Activated CD4-positive, alpha-beta T cell treated with anti-CD3 and anti-CD28 coated beads, Interleukin-2, amount 10 ng/mL, durations not matched to agents 24 days and 14 days (primary cell): ENCODE measurements around the gene GLRX3. TPM values are rescaled to one million over a fixed set of nuclear protein-coding genes. Genes with fewer than 3 reads are reported as not detected.

ENCODE experiments used
- DNase-seq: peaks from one replicate; pipeline ENCODE4 v3.0.0; 2022
- H3K27ac Mint-ChIP-seq: one replicate; pipeline ENCODE4 v1.8.0; 2022; ENCODE audit warnings: mild to moderate bottlenecking, mixed read lengths
- H3K27me3 Mint-ChIP-seq: one replicate; pipeline ENCODE4 v1.8.0; 2022; ENCODE audit warnings: mixed read lengths
- H3K36me3 Mint-ChIP-seq: one replicate; pipeline ENCODE4 v1.8.0; 2022; ENCODE audit warnings: low read depth, mild to moderate bottlenecking, mixed read lengths
- H3K4me1 Mint-ChIP-seq: one replicate; pipeline ENCODE4 v1.8.0; 2021; ENCODE audit warnings: mixed read lengths
- H3K4me3 Mint-ChIP-seq: one replicate; pipeline ENCODE4 v1.8.0; 2022; ENCODE audit warnings: mild to moderate bottlenecking, moderate library complexity, mixed read lengths
- H3K9me3 Mint-ChIP-seq: one replicate; pipeline ENCODE4 v1.8.0; 2021; ENCODE audit warnings: mixed read lengths
- intact Hi-C: fragments of 100-400 bp; cut with micrococcal nuclease; formaldehyde crosslinking; loops from one replicate; pipeline ENCODE4 v1.15.1; 2023
- total RNA-seq: library from RNA; stranded (reverse); gene quantifications from 2 replicates; pipeline ENCODE4 v1.2.3, GENCODE V29; 2022

GLRX3 gene
- total RNA-seq, 1 donor from 2014 or later = 136 TPM

DNA sequence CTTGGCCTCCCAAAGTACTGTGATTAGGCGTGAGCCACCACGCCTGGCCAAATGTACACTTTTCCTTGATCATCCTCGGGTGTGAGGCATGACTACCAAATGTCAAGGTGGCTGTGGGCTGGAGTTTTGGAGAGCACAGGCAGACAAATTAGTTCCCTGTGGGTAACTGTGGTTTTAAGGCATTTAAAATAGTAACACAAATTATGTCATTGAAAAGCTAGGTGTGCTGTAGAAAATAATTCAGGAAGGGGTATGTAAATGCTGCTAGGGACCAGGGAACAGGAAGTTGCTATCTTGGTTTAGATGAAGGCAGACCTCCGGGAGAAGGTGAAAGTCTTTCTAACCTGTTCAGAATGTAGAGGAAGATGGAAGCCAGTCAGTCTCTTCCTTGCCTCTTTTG lies 9.9 kb downstream of the GLRX3 start:
- no peak for DNase-seq
- H3K36me3 Mint-ChIP-seq = peaks cover 60% of the 10 kb centered on the region
- intact Hi-C loops = no loop called here
- H3K4me1 Mint-ChIP-seq = peaks cover 28% of the 10 kb centered on the region
- H3K27me3 Mint-ChIP-seq = no peaks in the 10 kb centered on the region
- no peak overlapping the region for H3K27ac Mint-ChIP-seq
- H3K9me3 Mint-ChIP-seq = no peaks in the 10 kb centered on the region
- H3K4me3 Mint-ChIP-seq = no peak overlapping the region

GRCh38 chr10:130159192-130159794 lies 23.1 kb downstream of the GLRX3 start:
- Mint-ChIP-seq H3K4me1 (peaks cover 24% of the 10 kb centered on the region), H3K27me3 (no peaks in the 10 kb centered on the region), H3K4me3 (no peak overlapping the region), H3K27ac (no peak overlapping the region), H3K36me3 (peaks cover 39% of the 10 kb centered on the region), H3K9me3 (no peaks in the 10 kb centered on the region)
- intact Hi-C loops = no loop called here
- DNase-seq = no peak

DNA sequence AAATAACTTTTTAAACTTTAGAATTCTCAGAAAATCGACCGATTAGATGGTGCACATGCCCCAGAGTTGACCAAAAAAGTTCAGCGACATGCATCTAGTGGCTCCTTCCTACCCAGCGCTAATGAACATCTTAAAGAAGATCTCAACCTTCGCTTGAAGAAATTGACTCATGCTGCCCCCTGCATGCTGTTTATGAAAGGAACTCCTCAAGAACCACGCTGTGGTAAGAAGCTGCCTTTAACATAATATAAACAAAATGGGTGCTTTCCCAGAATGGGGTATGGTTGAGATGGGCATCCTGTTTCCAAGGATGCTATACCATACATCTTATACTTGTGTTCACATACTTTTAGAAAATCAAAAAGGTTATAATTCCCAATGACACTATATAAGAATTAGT lies 24.6 kb downstream of the GLRX3 start:
- H3K27ac Mint-ChIP-seq = no peak overlapping the region
- peaks cover 34% of the 10 kb centered on the region for H3K36me3 Mint-ChIP-seq
- H3K9me3 Mint-ChIP-seq = no peaks in the 10 kb centered on the region
- intact Hi-C loops = loop anchor here (2.0 kb wide), 1 partner anchor 20 kb away; no protein-coding TSS in a partner anchor
- no peaks in the 10 kb centered on the region for H3K27me3 Mint-ChIP-seq
- H3K4me3 Mint-ChIP-seq = no peak overlapping the region
- peak; percentile 76 for DNase-seq
- peaks cover 21% of the 10 kb centered on the region for H3K4me1 Mint-ChIP-seq

DNA sequence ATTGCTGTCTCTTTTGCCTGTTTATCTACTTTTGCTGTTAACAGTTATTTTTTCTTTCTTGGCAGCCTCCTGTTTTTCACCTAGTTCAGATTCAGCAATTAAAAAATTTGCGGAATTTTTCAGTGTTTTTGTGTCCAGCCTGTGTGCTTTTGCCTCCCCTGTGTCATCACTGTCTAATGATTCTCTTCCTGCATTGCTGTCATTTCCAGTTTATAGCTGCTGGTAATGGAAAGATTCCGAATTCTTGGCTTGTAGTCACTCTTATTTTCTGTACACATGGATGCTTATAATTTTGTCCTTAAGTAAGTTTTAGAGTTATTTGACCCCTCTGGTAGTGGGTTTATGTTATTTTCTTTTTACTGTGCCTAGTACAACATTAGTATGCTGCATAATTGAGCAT lies 25.1 kb downstream of the GLRX3 start:
- H3K36me3 Mint-ChIP-seq = peaks cover 38% of the 10 kb centered on the region
- peaks cover 23% of the 10 kb centered on the region for H3K4me1 Mint-ChIP-seq
- no peak for DNase-seq
- H3K27me3 Mint-ChIP-seq = no peaks in the 10 kb centered on the region
- intact Hi-C loops = loop anchor here (2.0 kb wide), 1 partner anchor 21 kb away; no protein-coding TSS in a partner anchor
- no peak overlapping the region for H3K4me3 Mint-ChIP-seq
- no peak overlapping the region for H3K27ac Mint-ChIP-seq
- H3K9me3 Mint-ChIP-seq = no peaks in the 10 kb centered on the region

DNA sequence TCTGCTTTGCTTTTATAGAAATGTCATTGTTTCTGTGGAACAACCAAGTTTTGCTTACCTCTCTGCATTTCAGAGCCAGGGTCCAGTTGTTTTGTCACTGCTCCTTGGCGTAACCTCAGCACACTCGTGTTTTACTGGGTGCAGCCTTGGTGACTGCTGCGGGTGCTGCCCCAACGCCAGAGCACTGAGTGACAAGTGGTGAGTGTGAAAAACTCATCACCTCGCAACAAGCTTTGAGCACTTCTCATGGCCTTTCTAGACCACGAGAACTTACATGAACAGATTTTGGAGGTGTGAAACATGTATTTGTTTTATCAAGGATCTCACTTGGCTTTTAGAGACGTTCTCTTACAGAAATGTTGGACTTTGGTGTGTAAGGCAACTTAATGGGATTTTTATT lies 31.0 kb downstream of the GLRX3 start:
- Mint-ChIP-seq H3K27ac (no peak overlapping the region), H3K9me3 (no peaks in the 10 kb centered on the region), H3K36me3 (peaks cover 56% of the 10 kb centered on the region), H3K4me3 (no peak overlapping the region), H3K4me1 (peaks cover 24% of the 10 kb centered on the region), H3K27me3 (no peaks in the 10 kb centered on the region)
- intact Hi-C loops = no loop called here
- no peak for DNase-seq

DNA sequence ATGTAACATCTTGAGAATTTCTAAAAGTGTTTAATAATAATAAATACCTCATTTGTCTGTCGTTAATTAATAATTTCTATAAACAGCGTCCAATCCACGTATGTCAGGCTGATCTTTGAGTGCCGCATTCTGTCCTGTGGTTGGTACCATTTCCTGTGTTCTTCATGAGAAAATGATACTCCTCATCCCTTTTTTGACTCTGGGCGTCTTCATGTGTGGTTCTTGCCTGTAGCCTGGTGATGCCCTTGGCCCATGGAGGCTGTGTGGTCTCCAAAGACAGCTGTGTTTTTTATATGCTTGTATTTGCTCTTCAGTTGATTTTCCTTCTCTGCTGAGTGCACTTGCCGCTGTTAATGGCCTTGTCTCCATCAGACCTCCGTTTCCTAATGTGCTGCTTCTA lies 31.5 kb downstream of the GLRX3 start:
- peaks cover 24% of the 10 kb centered on the region for H3K4me1 Mint-ChIP-seq
- no peak overlapping the region for H3K27ac Mint-ChIP-seq
- H3K9me3 Mint-ChIP-seq = no peaks in the 10 kb centered on the region
- no peak overlapping the region for H3K4me3 Mint-ChIP-seq
- H3K27me3 Mint-ChIP-seq = no peaks in the 10 kb centered on the region
- H3K36me3 Mint-ChIP-seq = peaks cover 51% of the 10 kb centered on the region
- no peak for DNase-seq
- intact Hi-C loops = no loop called here

DNA sequence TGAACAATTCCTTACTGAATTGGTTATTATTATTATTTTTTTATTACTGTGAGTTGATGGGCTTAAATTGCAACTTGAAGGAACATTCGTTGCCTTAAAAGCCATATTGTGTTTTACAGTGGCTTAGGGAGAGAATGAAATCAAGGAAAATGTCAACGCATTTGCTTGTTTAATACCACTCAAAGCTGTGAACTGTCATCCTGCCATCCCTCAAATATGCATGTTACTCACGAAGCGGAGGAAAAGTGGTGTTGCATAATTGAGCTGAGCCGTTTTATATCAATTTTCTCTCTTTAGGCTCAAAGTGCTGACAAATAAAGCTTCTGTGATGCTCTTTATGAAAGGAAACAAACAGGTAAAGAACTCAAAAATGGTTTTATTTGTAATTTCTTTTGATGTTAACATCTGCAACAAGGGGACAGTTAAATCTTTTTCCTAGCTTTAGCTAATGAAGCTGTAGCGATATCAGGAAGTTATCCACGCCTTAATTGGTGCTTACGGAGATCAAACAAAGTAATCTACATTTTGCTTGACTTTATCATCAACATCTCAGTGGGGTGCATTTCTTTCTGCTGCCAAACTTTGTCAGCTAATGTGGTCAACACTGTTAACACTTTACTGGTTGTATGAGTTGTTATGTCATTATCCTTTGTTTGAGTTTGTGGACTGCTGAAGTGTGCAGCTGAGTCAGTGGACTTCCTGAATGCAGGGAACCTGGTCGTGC lies 33.1 kb downstream of the GLRX3 start:
- Mint-ChIP-seq H3K36me3 (peaks cover 60% of the 10 kb centered on the region), H3K4me1 (peaks cover 25% of the 10 kb centered on the region), H3K4me3 (no peak overlapping the region), H3K27ac (no peak overlapping the region), H3K27me3 (no peaks in the 10 kb centered on the region), H3K9me3 (no peaks in the 10 kb centered on the region)
- intact Hi-C loops = no loop called here
- no peak for DNase-seq

GRCh38 chr10:130171196-130171595 lies 35.0 kb downstream of the GLRX3 start:
- peak overlapping the region; percentile 27 for H3K4me3 Mint-ChIP-seq
- peak overlapping the region; percentile 2 for H3K27ac Mint-ChIP-seq

GRCh38 chr10:130174328-130174727 lies 38.1 kb downstream of the GLRX3 start:
- intact Hi-C loops = loop anchor here (5.0 kb wide), 1 partner anchor 1992 kb away; no protein-coding TSS in a partner anchor
- Mint-ChIP-seq H3K4me1 (peaks cover 22% of the 10 kb centered on the region), H3K9me3 (no peaks in the 10 kb centered on the region), H3K27me3 (no peaks in the 10 kb centered on the region), H3K27ac (no peak overlapping the region), H3K4me3 (no peak overlapping the region), H3K36me3 (peaks cover 57% of the 10 kb centered on the region)
- no peak for DNase-seq

More at GRCh38 chr10:130171196-130171595, 35.0 kb downstream of the GLRX3 start:
- peak; percentile 86 for DNase-seq
- Mint-ChIP-seq H3K9me3 (no peaks in the 10 kb centered on the region), H3K36me3 (peaks cover 66% of the 10 kb centered on the region), H3K27me3 (no peaks in the 10 kb centered on the region), H3K4me1 (peaks cover 29% of the 10 kb centered on the region)
- intact Hi-C loops = loop anchor here (1.0 to 5.0 kb wide), 2 partner anchors 60 to 1989 kb away; no protein-coding TSS in a partner anchor

DNA sequence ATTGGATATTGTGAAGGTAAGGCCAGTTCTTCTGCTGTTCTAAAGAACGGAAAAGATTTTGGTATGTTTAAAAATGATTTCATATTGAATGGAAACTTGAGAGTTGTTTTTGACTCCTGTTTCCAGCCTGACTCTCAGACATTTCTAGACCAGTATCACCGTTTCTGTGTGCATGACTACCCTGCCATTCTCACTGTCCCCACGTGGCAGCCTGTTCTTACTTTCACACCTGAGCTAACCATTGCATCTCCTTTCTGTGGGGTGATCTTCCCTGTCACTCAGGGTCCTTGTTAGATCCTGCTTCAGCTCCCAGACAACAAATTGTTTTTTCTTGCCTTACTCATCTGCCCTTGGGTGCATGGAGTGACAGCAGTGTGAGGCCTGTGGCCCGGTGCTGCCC lies 38.9 kb downstream of the GLRX3 start:
- no peak overlapping the region for H3K27ac Mint-ChIP-seq
- H3K9me3 Mint-ChIP-seq = no peaks in the 10 kb centered on the region
- no peaks in the 10 kb centered on the region for H3K27me3 Mint-ChIP-seq
- peaks cover 19% of the 10 kb centered on the region for H3K4me1 Mint-ChIP-seq
- intact Hi-C loops = loop anchor here (5.0 kb wide), 1 partner anchor 203 kb away; no protein-coding TSS in a partner anchor
- H3K36me3 Mint-ChIP-seq = peaks cover 52% of the 10 kb centered on the region
- no peak for DNase-seq
- H3K4me3 Mint-ChIP-seq = no peak overlapping the region

GRCh38 chr10:130177250-130177649 lies 41.1 kb downstream of the GLRX3 start:
- Mint-ChIP-seq H3K27me3 (no peaks in the 10 kb centered on the region), H3K36me3 (peaks cover 53% of the 10 kb centered on the region), H3K4me1 (peaks cover 15% of the 10 kb centered on the region), H3K4me3 (no peak overlapping the region), H3K9me3 (no peaks in the 10 kb centered on the region), H3K27ac (no peak overlapping the region)
- intact Hi-C loops = loop anchor here (5.0 kb wide), 1 partner anchor 205 kb away; no protein-coding TSS in a partner anchor
- DNase-seq = no peak

DNA sequence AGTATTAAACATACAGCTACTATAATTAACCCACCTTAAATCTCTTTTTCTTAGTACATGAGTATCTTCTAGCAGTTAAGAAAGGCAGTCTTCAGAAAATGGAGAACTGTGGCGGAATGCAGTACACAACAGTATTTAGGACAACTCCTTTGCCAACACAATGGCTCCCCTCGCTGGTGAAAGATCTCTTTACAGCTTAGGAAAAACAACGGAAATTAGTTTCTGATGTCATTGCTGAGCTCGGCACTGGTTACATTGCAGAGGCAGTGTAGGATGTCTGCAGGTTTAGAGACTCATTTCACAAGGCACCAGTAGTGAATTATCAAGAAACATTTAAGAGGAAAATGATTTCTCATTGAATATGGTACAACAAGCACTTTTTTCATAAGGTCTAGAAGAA lies 43.4 kb downstream of the GLRX3 start:
- H3K36me3 Mint-ChIP-seq = peaks cover 49% of the 10 kb centered on the region
- H3K4me3 Mint-ChIP-seq = no peak overlapping the region
- H3K4me1 Mint-ChIP-seq = peaks cover 13% of the 10 kb centered on the region
- no peaks in the 10 kb centered on the region for H3K27me3 Mint-ChIP-seq
- no peaks in the 10 kb centered on the region for H3K9me3 Mint-ChIP-seq
- DNase-seq = peak; percentile 86
- intact Hi-C loops = loop anchor here (2.0 to 5.0 kb wide), 3 partner anchors 43 to 207 kb away; partner anchors contain the start of genes C10orf143 and GLRX3
- H3K27ac Mint-ChIP-seq = no peak overlapping the region

- no peak overlapping the region for H3K27ac Mint-ChIP-seq
- H3K36me3 Mint-ChIP-seq = peaks cover 48% of the 10 kb centered on the region
- H3K4me3 Mint-ChIP-seq = no peak overlapping the region
Observed at GRCh38 chr10:130180416-130180815, 44.2 kb downstream of the GLRX3 start.

GRCh38 chr10:130181858-130182257 lies 45.7 kb downstream of the GLRX3 start:
- Mint-ChIP-seq H3K4me3 (no peak overlapping the region), H3K9me3 (no peaks in the 10 kb centered on the region), H3K36me3 (peaks cover 49% of the 10 kb centered on the region), H3K27me3 (no peaks in the 10 kb centered on the region), H3K4me1 (peaks cover 10% of the 10 kb centered on the region), H3K27ac (no peak overlapping the region)
- DNase-seq = no peak
- intact Hi-C loops = no loop called here

More at GRCh38 chr10:130180416-130180815, 44.2 kb downstream of the GLRX3 start:
- H3K27me3 Mint-ChIP-seq = no peaks in the 10 kb centered on the region
- no peak for DNase-seq
- intact Hi-C loops = no loop called here
- H3K4me1 Mint-ChIP-seq = peaks cover 7% of the 10 kb centered on the region
- H3K9me3 Mint-ChIP-seq = no peaks in the 10 kb centered on the region
